CD4-positive, alpha-beta T cell (primary cell): ENCODE data around the gene IL15. TPM values are rescaled to one million over a fixed set of nuclear protein-coding genes. Genes with fewer than 3 reads are reported as not detected.
A peak's percentile ranks its signal among the peaks of the same experiment; 100 is the strongest.

Source experiments
- ATAC-seq: fragments of 200-7000 bp; cut with Tn5 transposase; one replicate; pipeline ENCODE4 v1.10.0; 2022; ENCODE audit warnings: mild to moderate bottlenecking; ENCODE audit not compliant: poor library complexity
- CTCF ChIA-PET: fragments of 350-600 bp; sonication (Branson Sonifier 250); formaldehyde crosslinking; loops from one replicate; lab custom pipeline; 2021; ENCODE audit warnings: antibody characterized with exemption, inconsistent platforms; lab: Charles Lee
- POLR2A ChIA-PET: fragments of 350-600 bp; sonication (Branson Sonifier 250); formaldehyde crosslinking; loops from one replicate; lab custom pipeline; 2021; ENCODE audit warnings: antibody characterized with exemption, inconsistent platforms; lab: Charles Lee
- DNase-seq, 14 experiments: peaks; one replicate each; pipeline ENCODE4 v3.0.0-alpha.2; 2013 to 2020; ENCODE audit warnings: mixed read lengths in 2 of 14
- H3K27ac ChIP-seq, 2 donors: one replicate each; pipeline versions ENCODE4 v1.5.1 to v1.7.0; 2013; ENCODE audit warnings: low read length in 2 of 2, low read depth in 1 of 2, mild to moderate bottlenecking in 1 of 2
- H3K27me3 ChIP-seq, 2 experiments: 1 replicate in 1 of 2; 2 replicates in 1 of 2; pipeline versions ENCODE4 v1.6.1 to v1.7.0; 2013; ENCODE audit warnings: low read length in 2 of 2, control low read depth in 1 of 2, mild to moderate bottlenecking in 1 of 2, moderate library complexity in 1 of 2; ENCODE audit not compliant: insufficient read depth in 2 of 2, control insufficient read depth in 1 of 2
- H3K36me3 ChIP-seq: one replicate; pipeline ENCODE4 v1.6.1; 2013; ENCODE audit warnings: low read length, control low read depth; ENCODE audit not compliant: insufficient read depth
- H3K4me1 ChIP-seq: one replicate; pipeline ENCODE4 v1.6.1; 2013; ENCODE audit warnings: low read length, control low read depth; ENCODE audit not compliant: insufficient read depth
- H3K4me3 ChIP-seq: one replicate; pipeline ENCODE4 v1.5.1; 2013; ENCODE audit warnings: mild to moderate bottlenecking, low read length, moderate library complexity
- H3K9me3 ChIP-seq, 2 experiments: 1 replicate in 1 of 2; 2 replicates in 1 of 2; pipeline versions ENCODE4 v1.6.1 to v1.7.0; 2013; ENCODE audit warnings: low read length in 2 of 2, mild to moderate bottlenecking in 2 of 2, control low read depth in 1 of 2, moderate library complexity in 1 of 2; ENCODE audit not compliant: control insufficient read depth in 1 of 2, insufficient read depth in 1 of 2
- H3K27ac Mint-ChIP-seq: one replicate; pipeline ENCODE4 v1.8.0; 2020; ENCODE audit warnings: mixed read lengths
- H3K27me3 Mint-ChIP-seq: one replicate; pipeline ENCODE4 v1.8.0; 2021; ENCODE audit warnings: mixed read lengths
- H3K36me3 Mint-ChIP-seq: one replicate; pipeline ENCODE4 v1.8.0; 2021; ENCODE audit warnings: low read depth, mixed read lengths
- H3K4me1 Mint-ChIP-seq: one replicate; pipeline ENCODE4 v1.8.0; 2021; ENCODE audit warnings: low read depth, mixed read lengths
- H3K4me3 Mint-ChIP-seq: one replicate; pipeline ENCODE4 v1.8.0; 2020; ENCODE audit warnings: mild to moderate bottlenecking, mixed read lengths
- H3K9me3 Mint-ChIP-seq: one replicate; pipeline ENCODE4 v1.8.0; 2020; ENCODE audit warnings: mixed read lengths
- CTCF ChIP-seq: fragments of 200-600 bp; IDR thresholded peaks from one replicate; pipeline ENCODE4 v1.8.0; 2022; ENCODE audit warnings: antibody characterized with exemption, mild to moderate bottlenecking
- intact Hi-C, 2 experiments: fragments of 100-400 bp; cut with DNase I in 1 of 2; cut with micrococcal nuclease in 1 of 2; formaldehyde crosslinking; loops; one replicate each; pipeline versions ENCODE4 v1.15.1 to v1.9.0; 2023 to 2025; cut with DNase I, micrococcal nuclease
- total RNA-seq, 174 experiments: library from RNA in 2 of 174; stranded (reverse) in 2 of 174; gene quantifications; one replicate each; pipeline ENCODE4 v1.2.3 and lab custom pipeline; 2021 to 2026

IL15 gene
- total RNA-seq, 2 experiments from 2014 or later = 0.60 to 1.3 TPM

GRCh38 chr4:141625023-141625422, 11.4 kb upstream of the IL15 start:
- intact Hi-C loops = no loop called here
- no peaks in the 10 kb centered on the region for H3K4me1 ChIP-seq
- H3K27me3 ChIP-seq = no peaks in the 10 kb centered on the region
- no peaks in the 10 kb centered on the region for H3K9me3 ChIP-seq
- no peaks in the 10 kb centered on the region for H3K4me1 Mint-ChIP-seq
- H3K27ac ChIP-seq = no peak overlapping the region
- CTCF ChIA-PET = no interaction called here
- POLR2A ChIA-PET = no interaction called here
- TF ChIP-seq CTCF = no peak
- H3K27me3 Mint-ChIP-seq = no peaks in the 10 kb centered on the region
- no peak overlapping the region for H3K4me3 ChIP-seq
- no peaks in the 10 kb centered on the region for H3K36me3 ChIP-seq
- no peak overlapping the region for H3K27ac Mint-ChIP-seq
- DNase-seq (no peak), ATAC-seq (no peak)
- no peaks in the 10 kb centered on the region for H3K9me3 Mint-ChIP-seq
- no peaks in the 10 kb centered on the region for H3K36me3 Mint-ChIP-seq
- H3K4me3 Mint-ChIP-seq = no peak overlapping the region

GRCh38 chr4:141630854-141631253, 5.5 kb upstream of the IL15 start:
- H3K4me3 Mint-ChIP-seq = no peak overlapping the region

GRCh38 chr4:141635736-141636081, 674 bp upstream of the IL15 start:
- ChIA-PET CTCF (no interaction called here), POLR2A (no interaction called here)
- no peak overlapping the region for H3K27ac Mint-ChIP-seq
- ATAC-seq = no peak
- Histone ChIP-seq H3K4me3 (peak overlapping the region; percentile 91), H3K27me3 (no peaks in the 10 kb centered on the region), H3K4me1 (peaks cover 12% of the 10 kb centered on the region), H3K36me3 (no peaks in the 10 kb centered on the region), H3K27ac (no peak overlapping the region), H3K9me3 (no peaks in the 10 kb centered on the region)
- H3K27me3 Mint-ChIP-seq = peaks cover 27% of the 10 kb centered on the region
- peaks cover 21% of the 10 kb centered on the region for H3K4me1 Mint-ChIP-seq
- H3K9me3 Mint-ChIP-seq = no peaks in the 10 kb centered on the region
- peaks cover 5% of the 10 kb centered on the region for H3K36me3 Mint-ChIP-seq
- intact Hi-C loops = loop anchor here in 1 of 2 experiments (5.0 kb wide), 1 partner anchor 413 kb away; the partner anchor contains the start of gene ZNF330
- DNase-seq = peak in 2 of 14 experiments; percentile 23 to 31
- no peak for TF ChIP-seq CTCF
- H3K4me3 Mint-ChIP-seq = peak overlapping the region; percentile 97

More at GRCh38 chr4:141630854-141631253, 5.5 kb upstream of the IL15 start:
- ATAC-seq = no peak
- POLR2A ChIA-PET = no interaction called here
- Histone ChIP-seq H3K27me3 (no peaks in the 10 kb centered on the region), H3K4me1 (peaks cover 2% of the 10 kb centered on the region), H3K36me3 (no peaks in the 10 kb centered on the region), H3K4me3 (no peak overlapping the region), H3K27ac (no peak overlapping the region), H3K9me3 (no peaks in the 10 kb centered on the region)
- Mint-ChIP-seq H3K36me3 (no peaks in the 10 kb centered on the region), H3K9me3 (no peaks in the 10 kb centered on the region), H3K4me1 (peaks cover 3% of the 10 kb centered on the region), H3K27ac (no peak overlapping the region), H3K27me3 (peaks cover 6% of the 10 kb centered on the region)
- TF ChIP-seq CTCF = no peak
- intact Hi-C loops = no loop called here
- CTCF ChIA-PET = no interaction called here
- no peak for DNase-seq
